GM18507 (cell line): ENCODE data around the gene GFM2.
A peak's percentile ranks its signal among the peaks of the same experiment; 100 is the strongest.
"Not testable (repeated sequence)": the region's sequence is repeated elsewhere in the genome, so short reads cannot be mapped to it uniquely, and the experiment has no call there.

Experiments
- DNase-seq: peaks from one replicate; pipeline ENCODE4 v3.0.0; 2011; ENCODE audit warnings: low read depth; ENCODE audit not compliant: insufficient read length; ENCODE audit errors: extremely low spot score
- FAIRE-seq: peaks from 2 replicates; lab custom pipeline; 2011; peaks lifted over from hg19 to GRCh38; lab: Jason Lieb, UNC

GFM2 gene, protein sequence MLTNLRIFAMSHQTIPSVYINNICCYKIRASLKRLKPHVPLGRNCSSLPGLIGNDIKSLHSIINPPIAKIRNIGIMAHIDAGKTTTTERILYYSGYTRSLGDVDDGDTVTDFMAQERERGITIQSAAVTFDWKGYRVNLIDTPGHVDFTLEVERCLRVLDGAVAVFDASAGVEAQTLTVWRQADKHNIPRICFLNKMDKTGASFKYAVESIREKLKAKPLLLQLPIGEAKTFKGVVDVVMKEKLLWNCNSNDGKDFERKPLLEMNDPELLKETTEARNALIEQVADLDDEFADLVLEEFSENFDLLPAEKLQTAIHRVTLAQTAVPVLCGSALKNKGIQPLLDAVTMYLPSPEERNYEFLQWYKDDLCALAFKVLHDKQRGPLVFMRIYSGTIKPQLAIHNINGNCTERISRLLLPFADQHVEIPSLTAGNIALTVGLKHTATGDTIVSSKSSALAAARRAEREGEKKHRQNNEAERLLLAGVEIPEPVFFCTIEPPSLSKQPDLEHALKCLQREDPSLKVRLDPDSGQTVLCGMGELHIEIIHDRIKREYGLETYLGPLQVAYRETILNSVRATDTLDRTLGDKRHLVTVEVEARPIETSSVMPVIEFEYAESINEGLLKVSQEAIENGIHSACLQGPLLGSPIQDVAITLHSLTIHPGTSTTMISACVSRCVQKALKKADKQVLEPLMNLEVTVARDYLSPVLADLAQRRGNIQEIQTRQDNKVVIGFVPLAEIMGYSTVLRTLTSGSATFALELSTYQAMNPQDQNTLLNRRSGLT

DNA sequence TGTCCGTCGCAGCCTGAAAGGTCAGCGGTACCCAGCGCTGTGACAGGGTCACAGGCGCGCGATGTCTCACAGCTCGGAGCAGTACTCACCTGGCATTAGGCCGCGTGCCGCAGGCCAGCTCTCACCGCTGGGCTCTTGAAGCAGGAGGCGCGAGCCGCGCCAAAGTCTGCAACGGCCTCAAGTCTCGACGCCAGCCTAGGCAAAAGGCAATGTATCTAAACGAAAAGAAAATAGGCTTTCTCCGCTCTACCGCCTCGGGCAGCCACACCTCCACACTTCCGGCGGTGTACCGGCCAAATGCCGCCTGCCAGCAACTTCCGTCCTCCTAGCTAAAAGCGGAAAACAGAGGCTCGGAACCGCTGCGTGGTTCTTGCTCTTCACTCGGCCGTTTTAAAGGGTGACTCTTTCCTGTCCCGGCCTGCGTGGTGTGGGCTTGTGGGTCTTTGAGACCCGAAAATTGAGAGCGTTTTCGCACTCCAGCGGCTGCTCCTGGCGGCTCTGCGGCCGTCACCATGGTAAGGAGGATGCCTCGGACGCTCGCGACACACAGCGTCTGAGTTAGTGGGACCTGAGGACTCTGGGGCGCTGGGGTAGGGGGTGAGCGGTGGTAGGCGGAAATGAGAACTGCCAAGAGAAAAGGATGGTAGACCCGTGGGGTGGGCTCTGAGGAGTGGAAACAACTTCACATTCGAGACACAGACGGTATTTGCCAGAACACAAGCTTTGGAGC, at the start of gene GFM2, which contains the start of gene NSA2:
Gene GFM2, minus strand, starts transcription at position 269 of the 730 bp plus-strand sequence. CDS start 3,375 bp downstream, outside the sequence.
Gene NSA2, plus strand, starts transcription at position 401 of the 730 bp plus-strand sequence. Its CDS starts 112 bp downstream, at position 513.
- peak; percentile 90 for FAIRE-seq
- peak; percentile 72 for DNase-seq

DNA sequence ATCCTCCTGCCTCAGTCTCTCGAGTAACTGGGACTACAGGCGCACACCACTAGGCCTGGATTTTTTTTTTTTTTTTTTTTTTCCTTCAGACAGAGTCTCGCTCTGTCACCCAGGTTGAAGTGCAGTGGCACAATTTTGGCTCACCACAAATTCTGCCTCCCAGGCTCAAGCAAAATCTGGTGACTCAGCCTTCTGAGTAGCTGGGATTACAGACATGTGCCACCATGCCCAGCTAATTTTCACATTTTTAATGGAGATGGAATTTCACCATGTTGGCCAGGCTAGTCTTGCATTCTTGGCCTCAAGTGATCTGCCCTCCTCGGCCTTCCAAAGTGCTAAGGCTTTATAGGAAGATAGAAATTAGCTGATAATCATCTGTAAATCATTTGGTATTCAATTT, 44.0 kb upstream of the GFM2 start:
- DNase-seq (no peak), FAIRE-seq (no peak)

DNA sequence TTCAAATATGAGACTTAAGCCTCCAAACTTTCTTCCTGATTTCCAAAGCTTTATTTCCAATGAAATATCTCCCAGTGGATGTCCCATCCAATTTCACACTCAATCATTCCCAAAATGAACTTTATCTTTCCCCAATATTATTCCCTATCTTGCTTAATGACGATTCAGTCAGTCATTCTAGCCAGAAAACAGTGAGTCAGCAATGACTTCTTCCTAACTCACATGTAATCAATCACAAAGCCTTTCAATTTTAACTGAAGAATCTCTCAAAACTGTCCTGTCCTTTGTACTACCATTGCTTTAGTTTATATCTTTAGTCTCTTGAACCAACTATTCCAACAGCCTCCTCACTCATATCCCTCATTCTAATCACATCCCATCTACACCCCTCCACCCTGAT, 35.0 kb upstream of the GFM2 start:
- DNase-seq (no peak), FAIRE-seq (no peak)

DNA sequence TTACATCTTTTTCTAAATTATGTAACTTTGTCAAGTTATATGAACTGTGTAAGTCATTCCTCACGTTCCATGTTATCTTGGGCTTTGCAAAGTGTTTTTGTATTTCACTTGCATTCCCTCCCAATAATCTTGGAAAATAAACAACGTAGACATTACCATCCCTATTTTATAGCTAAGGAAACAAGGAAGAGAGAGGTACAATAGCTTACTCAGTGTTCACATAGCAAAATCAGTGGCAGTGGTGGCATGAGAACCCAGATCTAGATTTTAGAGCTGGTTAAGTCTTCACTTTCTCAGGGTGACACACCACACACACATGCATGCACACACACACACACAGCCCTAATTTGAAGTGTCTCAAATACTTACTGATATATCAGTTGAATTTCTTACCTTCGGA, 34.3 kb upstream of the GFM2 start:
- DNase-seq (no peak), FAIRE-seq (no peak)

DNA sequence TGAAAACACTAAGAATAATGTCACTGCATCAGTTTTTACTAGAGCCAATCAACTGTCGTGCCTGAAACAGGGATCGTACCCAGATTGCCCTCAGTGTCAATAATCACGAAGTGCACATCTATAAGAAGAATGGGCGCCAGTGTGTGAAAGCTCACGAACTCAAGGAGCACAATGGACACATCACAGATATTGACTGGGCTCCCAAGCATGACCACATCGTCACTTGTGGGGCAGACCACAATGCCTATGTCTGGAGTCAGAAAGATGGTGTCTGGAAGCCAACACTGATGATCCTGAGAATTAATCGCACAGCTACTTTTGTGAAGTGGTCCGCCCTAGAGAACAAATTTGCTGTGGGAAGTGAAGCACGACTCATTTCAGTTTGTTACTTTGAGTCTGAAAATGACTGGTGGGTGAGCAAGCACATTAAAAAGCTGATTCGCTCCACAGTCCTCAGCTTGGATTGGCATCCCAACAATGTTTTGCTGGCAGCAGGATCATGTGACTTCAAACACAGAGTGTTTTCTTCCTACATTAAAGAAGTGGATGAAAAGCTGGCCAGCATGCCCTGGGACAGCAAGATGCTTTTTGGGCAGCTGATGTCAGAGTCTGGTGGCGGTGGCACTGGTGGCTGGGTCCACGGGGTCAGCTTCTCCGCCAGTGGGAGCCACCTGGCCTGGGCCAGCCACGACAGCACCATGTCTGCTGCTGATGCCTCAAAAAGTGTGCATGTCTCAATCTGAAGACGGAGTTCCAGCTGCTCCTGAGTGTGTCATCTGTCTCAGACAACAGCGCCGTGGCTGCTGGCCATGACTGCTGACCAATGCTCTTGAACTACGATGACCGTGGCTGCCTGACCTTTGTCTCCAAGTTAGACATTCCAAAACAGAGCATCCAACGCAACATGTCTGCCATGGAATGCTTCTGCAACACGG, 32.3 kb upstream of the GFM2 start:
- FAIRE-seq, result no peak
- DNase-seq, result no peak

DNA sequence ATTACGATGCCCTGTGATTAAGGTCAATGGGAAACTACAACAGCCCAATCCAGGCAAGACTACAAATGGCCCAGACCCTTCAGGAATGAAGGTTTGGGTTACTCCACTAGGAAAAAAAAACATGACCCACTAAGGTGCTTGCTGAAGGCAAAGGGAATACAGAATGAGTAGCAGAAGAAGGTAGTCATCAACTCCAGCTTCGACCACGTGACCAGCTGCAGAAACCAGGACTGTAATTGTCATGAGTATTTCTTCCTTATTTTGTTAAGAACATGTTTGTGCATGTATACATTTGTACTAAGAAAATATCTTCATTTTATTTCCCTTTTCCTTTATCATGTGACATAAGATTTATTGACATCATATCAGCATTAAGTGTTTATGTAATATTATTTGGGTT, 24.8 kb upstream of the GFM2 start:
- DNase-seq, FAIRE-seq: not testable (repeated sequence)

DNA sequence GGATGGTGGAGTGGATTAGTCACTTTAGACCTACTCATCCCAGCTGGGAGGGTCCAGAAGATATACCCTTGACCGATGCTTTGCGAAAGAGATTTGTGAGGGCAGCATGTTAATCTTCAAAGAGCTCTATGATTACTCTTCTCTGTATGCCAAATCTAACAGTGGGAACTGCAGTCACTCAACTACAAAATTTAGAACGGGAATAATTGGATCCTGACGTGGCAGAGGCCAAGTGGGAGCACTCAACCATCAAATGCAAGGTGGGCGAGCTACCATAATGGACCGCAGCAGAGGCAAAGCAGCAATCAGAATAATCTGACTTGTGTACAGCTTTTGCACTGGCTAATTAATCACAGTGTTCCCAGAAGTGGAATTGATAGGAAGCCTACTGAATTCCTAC, 20.5 kb upstream of the GFM2 start:
- FAIRE-seq (no peak), DNase-seq (no peak)

DNA sequence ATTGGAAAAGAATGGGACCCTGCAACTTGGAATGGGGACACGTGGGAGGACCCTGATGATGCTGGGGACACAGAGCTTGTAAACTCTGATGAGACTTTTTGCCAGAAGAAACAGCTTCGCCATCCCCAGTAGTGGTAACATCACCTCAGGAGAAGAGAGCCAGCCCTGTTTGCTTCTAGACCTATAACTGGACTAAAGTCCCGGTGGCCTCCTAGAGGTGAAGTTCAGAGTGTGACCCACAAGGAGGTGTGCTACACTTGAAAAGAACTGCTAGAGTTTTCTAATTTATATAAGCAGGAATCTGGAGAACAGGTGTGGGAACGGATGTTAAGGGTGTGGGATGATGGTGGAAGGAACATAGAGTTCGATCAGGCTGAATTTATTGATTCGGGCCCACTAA, 19.9 kb upstream of the GFM2 start:
- FAIRE-seq, result no peak
- DNase-seq, result no peak

DNA sequence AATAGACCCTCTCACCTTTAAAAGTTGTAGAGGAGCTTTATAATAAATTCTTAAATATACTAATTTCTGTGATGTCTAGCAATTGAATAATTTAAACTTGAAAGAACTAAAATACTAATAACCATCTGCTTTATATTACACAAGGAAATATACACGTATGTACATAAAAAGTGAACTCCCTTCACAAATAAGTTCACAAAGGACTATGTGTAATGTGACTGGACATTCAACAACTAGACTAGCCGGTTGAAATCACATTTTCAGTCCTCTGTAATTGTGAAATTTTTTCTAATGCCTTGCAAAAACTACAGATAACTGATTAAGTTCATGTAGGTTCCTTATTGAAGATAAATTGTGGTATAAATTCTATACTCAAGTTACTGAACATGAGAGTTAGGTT, 11.7 kb upstream of the GFM2 start:
- FAIRE-seq (no peak), DNase-seq (no peak)

DNA sequence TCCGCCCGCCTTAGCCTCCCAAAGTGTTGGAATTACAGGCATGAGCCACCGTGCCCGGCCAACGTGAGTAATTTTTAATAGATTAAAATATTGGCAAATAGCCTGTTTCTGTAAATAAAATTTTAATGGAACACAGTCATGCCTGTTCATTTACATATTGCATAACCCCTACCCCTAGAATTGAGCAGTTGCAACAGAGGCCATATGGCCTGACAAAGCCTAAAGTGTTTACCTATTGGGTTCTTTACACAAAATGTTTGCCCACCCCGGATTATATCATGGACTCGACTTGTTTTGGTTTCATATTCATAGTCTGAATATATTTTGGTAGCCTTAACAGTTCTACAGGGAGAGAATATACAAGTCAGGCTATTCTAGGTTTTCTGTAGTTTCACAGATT, 5.4 kb upstream of the GFM2 start:
- DNase-seq (no peak), FAIRE-seq (no peak)

DNA sequence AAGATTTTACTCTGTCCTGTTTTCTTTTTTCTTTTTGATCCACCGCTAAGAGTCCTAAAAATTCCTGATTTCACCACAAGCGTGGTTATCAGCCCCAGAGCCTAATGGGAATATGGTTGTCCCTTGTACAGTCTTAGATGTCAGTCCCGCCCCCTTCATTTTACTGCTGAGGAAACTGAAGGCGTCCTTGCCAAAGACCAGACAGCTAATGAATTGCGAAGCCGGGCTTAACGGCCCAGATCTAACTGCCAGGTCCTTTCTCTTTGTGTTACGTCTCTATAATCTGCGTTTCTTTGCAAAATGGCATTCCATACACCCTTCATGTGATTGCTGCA, 629 bp upstream of the GFM2 start:
- DNase-seq, result no peak
- no peak for FAIRE-seq

DNA sequence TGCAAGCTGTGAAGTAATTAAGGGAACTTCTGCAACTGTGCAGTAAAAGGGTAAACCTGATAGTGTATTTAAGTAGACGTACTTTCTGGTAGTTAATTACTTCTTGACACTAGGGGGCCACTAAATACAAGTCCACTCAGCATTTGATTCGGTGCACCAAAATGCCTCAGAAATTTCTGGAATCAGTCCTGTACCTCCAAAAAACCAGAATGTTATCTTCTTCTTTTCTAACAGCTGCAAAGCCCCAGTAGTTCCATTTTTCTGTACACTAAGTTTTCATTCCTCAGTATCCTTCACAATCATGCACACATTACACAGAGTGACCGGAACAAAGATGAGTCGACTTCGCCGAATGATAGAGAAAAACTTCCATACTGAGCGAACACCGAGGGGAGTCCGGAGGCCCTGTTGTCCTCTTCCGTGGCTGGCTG, 484 bp downstream of the GFM2 start:
- DNase-seq (no peak), FAIRE-seq (no peak)

DNA sequence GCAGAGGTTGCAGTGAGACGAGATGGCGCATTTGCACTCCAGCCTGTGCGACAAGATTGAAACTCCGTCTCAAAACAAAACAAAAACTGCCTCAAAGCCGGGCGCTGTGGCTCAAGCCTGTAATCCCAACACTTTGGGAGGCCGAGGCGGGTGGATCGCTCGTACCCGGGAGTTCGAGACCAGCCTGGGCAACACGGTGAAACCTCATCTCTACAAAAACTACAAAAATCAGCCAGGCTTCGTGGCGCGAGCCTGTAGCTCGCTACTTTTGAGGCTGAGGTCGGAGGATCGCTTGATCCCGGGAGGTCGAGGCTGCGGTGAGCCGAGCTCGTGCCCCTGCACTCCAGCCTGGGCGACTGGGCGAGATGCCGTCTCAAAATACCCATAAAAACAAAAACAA, 988 bp downstream of the GFM2 start:
- FAIRE-seq, result no peak
- no peak for DNase-seq

DNA sequence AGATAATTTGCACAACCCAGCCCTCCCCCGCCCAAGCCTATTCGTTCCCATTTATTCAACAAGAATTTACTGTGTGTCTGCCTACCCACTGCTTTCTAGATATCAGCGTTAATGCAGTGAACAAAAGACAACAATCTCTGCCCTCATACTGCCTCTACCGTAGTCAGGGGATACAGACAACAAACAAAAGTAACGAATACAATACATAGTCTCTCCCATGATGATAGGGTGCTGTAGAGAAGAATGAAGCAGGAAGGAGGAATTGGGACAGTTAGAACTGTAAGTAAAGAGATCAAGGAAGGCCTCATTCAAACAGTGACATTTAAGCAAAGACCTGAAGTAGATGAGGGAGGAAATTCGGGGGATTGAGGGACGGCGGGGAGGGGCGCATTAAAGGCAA, 1.7 kb downstream of the GFM2 start:
- FAIRE-seq, result no peak
- DNase-seq, result no peak

DNA sequence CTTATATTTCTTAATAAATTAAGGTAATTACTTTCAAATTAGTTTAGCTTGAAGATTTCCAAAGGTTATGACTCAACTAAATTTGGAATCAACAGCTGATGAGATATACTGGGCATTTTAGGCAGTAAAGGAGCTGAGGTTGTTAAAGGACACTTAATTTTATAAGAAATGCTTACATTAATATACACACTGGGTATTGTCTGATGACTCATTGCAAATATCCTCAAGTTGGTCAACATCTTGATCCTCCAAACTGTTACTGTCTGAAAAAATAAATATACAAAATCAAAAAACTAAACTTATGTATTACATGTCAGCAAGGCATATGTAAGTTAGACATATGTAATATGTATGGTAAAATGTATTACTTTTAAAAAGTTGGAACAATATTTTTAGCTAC, 3.4 kb downstream of the GFM2 start:
- no peak for FAIRE-seq
- DNase-seq, result no peak

DNA sequence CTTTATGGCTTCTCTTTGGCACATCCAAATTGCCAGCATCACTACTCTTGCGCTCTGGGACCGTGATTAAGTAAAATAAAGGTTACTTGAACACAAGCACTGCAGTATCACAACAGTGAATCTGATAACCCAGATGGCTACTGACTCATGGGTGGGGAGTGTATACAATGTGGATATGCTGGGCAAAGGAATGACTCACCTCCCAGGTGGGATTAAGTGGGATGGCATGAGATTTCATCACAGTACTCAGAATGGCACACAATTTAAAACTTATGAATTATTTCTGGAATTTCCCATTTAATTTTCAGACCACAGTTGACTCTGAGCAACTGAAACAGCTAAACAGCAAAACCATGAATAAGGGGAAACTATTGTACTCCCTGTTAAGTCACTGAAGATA, 4.3 kb downstream of the GFM2 start:
- no peak for FAIRE-seq
- DNase-seq, result no peak

DNA sequence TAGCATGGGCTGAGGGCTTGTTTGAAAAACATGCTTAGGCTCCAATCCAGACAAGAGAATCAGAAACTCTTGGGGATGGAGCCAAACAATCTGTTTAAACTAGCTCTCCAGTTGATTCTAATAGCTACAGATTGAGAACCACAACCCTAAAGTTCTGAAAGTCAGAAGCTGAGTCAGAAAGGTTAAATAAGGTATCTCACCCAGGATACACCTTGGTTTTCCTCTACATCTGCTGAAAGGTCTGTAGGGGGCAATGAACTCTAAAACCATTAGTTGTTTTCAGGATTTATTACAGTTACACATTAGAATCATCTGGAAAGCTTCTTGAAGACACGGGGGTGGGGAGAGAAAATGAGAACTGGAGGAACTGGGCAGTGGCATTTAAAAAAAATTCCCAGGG, 5.7 kb downstream of the GFM2 start:
- FAIRE-seq, result no peak

DNA sequence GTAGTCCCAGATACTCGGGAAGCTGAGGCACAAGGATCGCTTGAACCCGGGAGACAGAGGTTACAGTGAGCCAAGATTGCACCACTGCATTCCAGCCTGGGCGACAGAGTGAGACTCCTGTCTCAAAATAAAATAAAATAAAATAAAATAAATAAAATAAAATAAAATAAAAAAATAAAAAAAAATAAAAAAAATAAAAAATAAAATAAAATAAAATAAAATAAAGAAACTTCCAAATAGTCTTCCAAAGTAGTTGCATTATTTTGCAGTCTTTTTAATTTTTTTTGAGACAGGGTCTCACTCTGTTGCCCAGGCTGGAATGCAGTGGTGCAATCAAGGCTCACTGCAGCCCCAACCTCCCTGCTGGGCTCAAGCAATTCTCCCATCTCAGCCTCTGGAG, 18.2 kb downstream of the GFM2 start:
- DNase-seq, FAIRE-seq: not testable (repeated sequence)

More for the DNA sequence above, 5.7 kb downstream of the GFM2 start:
- DNase-seq, result no peak

DNA sequence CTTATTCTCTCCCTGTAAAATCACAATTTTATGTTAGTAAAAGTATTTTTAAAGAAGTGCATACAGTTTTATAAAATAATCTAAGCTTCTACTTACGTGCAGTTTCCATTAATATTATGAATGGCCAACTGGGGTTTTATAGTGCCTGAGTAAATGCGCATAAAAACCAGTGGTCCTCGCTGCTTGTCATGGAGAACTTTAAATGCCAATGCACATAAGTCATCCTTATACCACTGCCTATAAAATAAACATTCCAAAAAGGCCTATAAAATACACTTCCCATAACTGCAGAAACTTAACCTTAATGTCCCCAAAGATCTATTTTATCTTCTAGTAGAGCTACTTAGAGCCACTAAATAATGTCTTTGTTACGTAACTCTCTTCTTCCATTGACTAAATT, 28.5 kb downstream of the GFM2 start:
- no peak for FAIRE-seq

More for the DNA sequence above, 28.5 kb downstream of the GFM2 start:
- DNase-seq, result no peak
